ENCODE measurements around the gene APBA1. TPM values are rescaled to one million over a fixed set of nuclear protein-coding genes. Genes with fewer than 3 reads are reported as not detected.

Gene APBA1
- total and polyA plus RNA-seq, 2 donors (not counting 1 experiment from before 2014, with no cell fraction given), result 0.01 to 0.05 TPM

DNA sequence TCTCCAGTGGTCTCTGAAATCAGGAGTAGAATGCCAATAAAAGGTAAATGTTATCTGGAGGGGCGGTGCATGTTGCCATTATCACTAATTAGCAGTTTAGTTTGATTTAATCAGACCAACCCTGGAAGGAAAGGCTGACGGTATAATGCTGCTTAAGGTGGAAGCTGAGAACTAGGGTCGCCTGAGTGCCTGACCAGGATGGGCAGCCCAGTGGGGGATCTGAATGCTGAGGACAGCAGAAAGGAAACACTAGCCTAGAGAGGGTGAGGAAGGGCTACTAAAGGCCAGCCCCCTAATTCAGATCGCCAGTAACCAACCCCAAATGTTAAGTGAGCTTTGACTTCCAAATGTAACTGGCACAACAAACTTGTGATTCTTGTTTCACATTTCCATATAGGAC lies 172.2 kb downstream of the APBA1 start:
- no peaks in the 10 kb centered on the region for H3K4me1 ChIP-seq (ENCODE audit: control insufficient read depth in 2 of 2, insufficient read depth in 2 of 2, low read length in 2 of 2)
- H4K20me1 ChIP-seq (ENCODE audit: control insufficient read depth, insufficient read depth, low read length, poor library complexity, severe bottlenecking), result no peaks in the 10 kb centered on the region
- no peak overlapping the region for H3K4me3 ChIP-seq (ENCODE audit: control extremely low read depth in 1 of 5, extremely low read depth in 1 of 5, insufficient read depth in 1 of 5, low read depth in 2 of 5, low read length in 4 of 5)
- H3K36me3 ChIP-seq (replicated peaks in 1 of 2; ENCODE audit: control extremely low read depth in 1 of 2, control insufficient read depth in 1 of 2, extremely low read depth in 1 of 2, insufficient read depth in 2 of 2, low read length in 1 of 2), result no peaks in the 10 kb centered on the region
- DNase-seq (no peak), ATAC-seq (ENCODE audit: low read depth) (no peak)
- Mint-ChIP-seq H3K4me3 (no peak overlapping the region), H3K27ac (no peak overlapping the region), H3K9me3 (ENCODE audit: insufficient read depth) (no peaks in the 10 kb centered on the region), H3K4me1 (no peaks in the 10 kb centered on the region), H3K27me3 (no peaks in the 10 kb centered on the region)
- no peak for TF ChIP-seq CTCF (IDR thresholded peaks at IDR 0.05)
- no peak for TF ChIP-seq EZH2 (IDR thresholded peaks at IDR 0.05; ENCODE audit: borderline replicate concordance, insufficient read depth, low read depth, low read length, poor library complexity, severe bottlenecking)
- H3K4me2 ChIP-seq (replicated peaks; ENCODE audit: low read depth, low read length, poor library complexity, severe bottlenecking), result no peak overlapping the region
- ChIA-PET CTCF (no interaction called here), POLR2A (no interaction called here)
- H3K9ac ChIP-seq (ENCODE audit: low read length), result no peak overlapping the region
- H3K79me2 ChIP-seq (ENCODE audit: control insufficient read depth, insufficient read depth, low read length), result no peaks in the 10 kb centered on the region
- H2AFZ ChIP-seq (ENCODE audit: insufficient read depth, low read depth, low read length, poor library complexity, severe bottlenecking), result no peak overlapping the region
- no peaks in the 10 kb centered on the region for H3K27me3 ChIP-seq (replicated peaks in 1 of 4; ENCODE audit: control extremely low read depth in 1 of 4, control insufficient read depth in 3 of 4, insufficient read depth in 4 of 4, low read length in 3 of 4)
- no peaks in the 10 kb centered on the region for H3K9me3 ChIP-seq (ENCODE audit: control extremely low read depth in 1 of 3, control insufficient read depth in 2 of 3, insufficient read depth in 1 of 3, low read length in 2 of 3)
- WGBS (ENCODE audit: insufficient coverage), result 100% methylated on average over 2 of the region's 4 CpGs
- intact Hi-C loops (cut with micrococcal nuclease), result no loop called here
- no peak overlapping the region for H3K27ac ChIP-seq (ENCODE audit: low read length in 2 of 2)

DNA sequence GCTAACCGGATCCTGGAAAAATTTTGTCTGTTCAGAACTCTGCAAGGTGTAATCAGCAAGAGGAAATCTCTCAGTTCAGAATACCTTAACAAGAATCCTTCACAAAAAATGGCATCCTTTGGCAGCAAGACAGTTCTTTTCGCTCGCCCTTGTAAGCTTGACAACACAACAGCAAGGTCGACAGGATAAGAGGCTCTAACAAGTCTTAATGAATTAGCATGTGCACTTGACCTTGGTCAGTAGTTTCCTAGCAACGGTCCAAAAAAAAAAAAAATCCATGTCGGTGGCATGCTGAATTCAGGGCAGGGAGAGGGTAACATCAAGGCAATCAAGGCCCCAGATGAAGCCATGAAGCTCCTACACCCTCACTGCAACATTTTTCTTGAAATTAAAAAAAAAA lies 172.8 kb downstream of the APBA1 start:
- ATAC-seq (ENCODE audit: low read depth) (no peak), DNase-seq (no peak)
- Histone ChIP-seq H2AFZ (ENCODE audit: insufficient read depth, low read depth, low read length, poor library complexity, severe bottlenecking) (no peak overlapping the region), H3K4me2 (replicated peaks; ENCODE audit: low read depth, low read length, poor library complexity, severe bottlenecking) (no peak overlapping the region), H4K20me1 (ENCODE audit: control insufficient read depth, insufficient read depth, low read length, poor library complexity, severe bottlenecking) (no peaks in the 10 kb centered on the region), H3K9me3 (ENCODE audit: control extremely low read depth in 1 of 3, control insufficient read depth in 2 of 3, insufficient read depth in 1 of 3, low read length in 2 of 3) (no peaks in the 10 kb centered on the region), H3K4me3 (ENCODE audit: control extremely low read depth in 1 of 5, extremely low read depth in 1 of 5, insufficient read depth in 1 of 5, low read depth in 2 of 5, low read length in 4 of 5) (no peak overlapping the region), H3K9ac (ENCODE audit: low read length) (no peak overlapping the region), H3K27ac (ENCODE audit: low read length in 2 of 2) (no peak overlapping the region), H3K27me3 (replicated peaks in 1 of 4; ENCODE audit: control extremely low read depth in 1 of 4, control insufficient read depth in 3 of 4, insufficient read depth in 4 of 4, low read length in 3 of 4) (no peaks in the 10 kb centered on the region), H3K4me1 (ENCODE audit: control insufficient read depth in 2 of 2, insufficient read depth in 2 of 2, low read length in 2 of 2) (no peaks in the 10 kb centered on the region), H3K36me3 (replicated peaks in 1 of 2; ENCODE audit: control extremely low read depth in 1 of 2, control insufficient read depth in 1 of 2, extremely low read depth in 1 of 2, insufficient read depth in 2 of 2, low read length in 1 of 2) (no peaks in the 10 kb centered on the region), H3K79me2 (ENCODE audit: control insufficient read depth, insufficient read depth, low read length) (no peaks in the 10 kb centered on the region)
- intact Hi-C loops (cut with micrococcal nuclease), result no loop called here
- POLR2A ChIA-PET, result no interaction called here
- Mint-ChIP-seq H3K27me3 (no peaks in the 10 kb centered on the region), H3K9me3 (ENCODE audit: insufficient read depth) (no peaks in the 10 kb centered on the region), H3K4me3 (no peak overlapping the region), H3K4me1 (no peaks in the 10 kb centered on the region), H3K27ac (no peak overlapping the region)
- 88% methylated on average over 4 of the region's 6 CpGs for WGBS (ENCODE audit: insufficient coverage)
- CTCF ChIA-PET, result no interaction called here
- TF ChIP-seq EZH2 (IDR thresholded peaks at IDR 0.05; ENCODE audit: borderline replicate concordance, insufficient read depth, low read depth, low read length, poor library complexity, severe bottlenecking) (no peak), CTCF (IDR thresholded peaks at IDR 0.05) (no peak)

Data from B cell (primary cell).